ENCODE data around the gene PRPF40A. TPM values are rescaled to one million over a fixed set of nuclear protein-coding genes. Genes with fewer than 3 reads are reported as not detected.

The PRPF40A gene
- total and polyA plus RNA-seq, 2 of the 13 experiments (the other 11 are each of a cell fraction or from before 2014, with no cell fraction given), result 146 to 207 TPM

- TF ChIP-seq TEAD3 (CRISPR knock-in tag; optimal IDR thresholded peaks at IDR 0.05; ENCODE audit: borderline replicate concordance), result peak; percentile 86
- peak; percentile 70; the same call in 1 of the 2 replicates for TF ChIP-seq ZNF644 (CRISPR knock-in tag; IDR thresholded peaks at IDR 0.05; ENCODE audit: low read depth)
- no peak for TF ChIP-seq ONECUT2 (CRISPR knock-in tag; IDR thresholded peaks at IDR 0.05)
- 0 out of 2 replicates have a peak, but pooled peaks have one; percentile 7 for TF ChIP-seq BCL6 (CRISPR knock-in tag; IDR thresholded peaks at IDR 0.05)
- no peak for TF ChIP-seq NBN (conservative IDR thresholded peaks at IDR 0.05)
- 0 out of 2 replicates have a peak, but pooled peaks have one; percentile 32 for TF ChIP-seq NFYC (CRISPR knock-in tag; IDR thresholded peaks at IDR 0.05)
- no peak for TF ChIP-seq ZSCAN12 (CRISPR knock-in tag; IDR thresholded peaks at IDR 0.05)
- TF ChIP-seq ZNF180 (CRISPR knock-in tag; IDR thresholded peaks at IDR 0.05; ENCODE audit: borderline replicate concordance, low read depth), result no peak
- 0 out of 2 replicates have a peak, but pooled peaks have one; percentile 72 for TF ChIP-seq TGIF2 (CRISPR knock-in tag; IDR thresholded peaks at IDR 0.05)
- TF ChIP-seq SP1 (IDR thresholded peaks at IDR 0.05), result no peak
- TF ChIP-seq SP1 (CRISPR knock-in tag; IDR thresholded peaks at IDR 0.05), result 0 out of 2 replicates have a peak, but pooled peaks have one; percentile 27
- TF ChIP-seq SYNCRIP (IDR thresholded peaks at IDR 0.05; ENCODE audit: insufficient read depth, low read depth, low read length), result no peak
- 0 out of 2 replicates have a peak, but pooled peaks have one; percentile 33 for TF ChIP-seq ZNF614 (CRISPR knock-in tag; IDR thresholded peaks at IDR 0.05; ENCODE audit: borderline replicate concordance)
- no peak for TF ChIP-seq ZNF326 (CRISPR knock-in tag; IDR thresholded peaks at IDR 0.05; ENCODE audit: borderline replicate concordance)
- TF ChIP-seq TFE3 (CRISPR knock-in tag; IDR thresholded peaks at IDR 0.05), result no peak
- peak; percentile 78; the same call in 1 of the 2 replicates for TF ChIP-seq HBP1 (CRISPR knock-in tag; IDR thresholded peaks at IDR 0.05; ENCODE audit: low read depth)
- TF ChIP-seq SNRNP70 (IDR thresholded peaks at IDR 0.05; ENCODE audit: low read depth, low read length), result no peak
- TF ChIP-seq IRF2 (CRISPR knock-in tag; IDR thresholded peaks at IDR 0.05), result peak; percentile 41; the same call in 1 of the 2 replicates
- TF ChIP-seq PREB (CRISPR knock-in tag; IDR thresholded peaks at IDR 0.05), result no peak
- TF ChIP-seq ZNF597 (CRISPR knock-in tag; IDR thresholded peaks at IDR 0.05), result no peak
- TF ChIP-seq HDAC2 (CRISPR knock-in tag; IDR thresholded peaks at IDR 0.05), result peak; percentile 59; the same call in 1 of the 2 replicates
- TF ChIP-seq CENPX (CRISPR knock-in tag; IDR thresholded peaks at IDR 0.05), result no peak
- no peak for TF ChIP-seq MXI1 (IDR thresholded peaks at IDR 0.05; ENCODE audit: borderline replicate concordance, low read depth, low read length)
- TF ChIP-seq EHMT2 (IDR thresholded peaks at IDR 0.05; ENCODE audit: borderline replicate concordance, low read depth, low read length), result no peak
- TF ChIP-seq HOMEZ (CRISPR knock-in tag; IDR thresholded peaks at IDR 0.05; ENCODE audit: low read depth), result peak; percentile 56; the same call in 1 of the 2 replicates
- no peak for TF ChIP-seq CHCHD3 (CRISPR knock-in tag; IDR thresholded peaks at IDR 0.05)
These were observed 1.3 kb downstream of the PRPF40A start (continued) for GRCh38 chr2:152715854-152716428.

Data from HepG2 (cell line).